Measurements from ENCODE around the gene ANO7.

ANO7 gene

DNA sequence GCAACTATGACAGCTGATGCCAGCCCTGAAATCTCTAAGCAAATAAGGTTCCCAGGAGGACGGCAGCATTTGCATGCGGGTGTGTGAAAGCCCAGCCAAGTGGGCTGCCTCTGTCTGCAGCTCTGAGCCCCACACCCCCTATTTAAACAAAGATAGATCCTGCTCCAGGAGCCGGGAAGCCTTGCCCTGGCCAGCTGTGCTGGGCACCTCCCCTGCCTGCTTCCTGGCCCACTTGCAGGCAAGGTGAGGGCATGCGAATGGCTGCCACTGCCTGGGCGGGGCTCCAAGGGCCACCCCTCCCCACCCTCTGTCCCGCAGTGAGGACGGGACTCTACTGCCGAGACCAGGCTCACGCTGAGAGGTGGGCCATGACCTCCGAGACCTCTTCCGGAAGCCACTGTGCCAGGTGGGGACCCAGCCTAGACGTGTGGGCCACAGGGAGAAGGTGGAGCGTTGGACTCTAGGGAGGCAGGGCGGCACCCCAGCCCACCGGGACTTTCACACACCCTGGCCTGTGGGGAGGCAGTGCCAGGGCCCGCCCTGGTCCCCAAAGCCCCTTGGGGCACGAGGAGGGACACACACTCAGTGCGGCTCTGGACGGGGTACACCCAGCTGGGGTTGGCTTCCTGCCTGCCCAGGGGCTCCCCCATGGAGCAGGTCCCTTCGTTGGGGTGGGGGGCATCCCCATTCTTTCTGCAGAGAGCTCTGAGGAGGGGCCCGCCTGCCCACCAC, at the start of gene ANO7:
TSS of gene ANO7 (plus strand) at position 317 of the 732 bp plus-strand sequence. CDS start 1,387 bp downstream, outside the sequence.
- no peak for DNase-seq
- no peaks in the 10 kb centered on the region for H3K27me3 ChIP-seq (replicated peaks)
- no peaks in the 10 kb centered on the region for H3K36me3 ChIP-seq (replicated peaks)
- H3K4me3 ChIP-seq (ENCODE audit: low read depth, low read length), result no peak within 1 kb of the TSS
- TF ChIP-seq, protein P1, sequence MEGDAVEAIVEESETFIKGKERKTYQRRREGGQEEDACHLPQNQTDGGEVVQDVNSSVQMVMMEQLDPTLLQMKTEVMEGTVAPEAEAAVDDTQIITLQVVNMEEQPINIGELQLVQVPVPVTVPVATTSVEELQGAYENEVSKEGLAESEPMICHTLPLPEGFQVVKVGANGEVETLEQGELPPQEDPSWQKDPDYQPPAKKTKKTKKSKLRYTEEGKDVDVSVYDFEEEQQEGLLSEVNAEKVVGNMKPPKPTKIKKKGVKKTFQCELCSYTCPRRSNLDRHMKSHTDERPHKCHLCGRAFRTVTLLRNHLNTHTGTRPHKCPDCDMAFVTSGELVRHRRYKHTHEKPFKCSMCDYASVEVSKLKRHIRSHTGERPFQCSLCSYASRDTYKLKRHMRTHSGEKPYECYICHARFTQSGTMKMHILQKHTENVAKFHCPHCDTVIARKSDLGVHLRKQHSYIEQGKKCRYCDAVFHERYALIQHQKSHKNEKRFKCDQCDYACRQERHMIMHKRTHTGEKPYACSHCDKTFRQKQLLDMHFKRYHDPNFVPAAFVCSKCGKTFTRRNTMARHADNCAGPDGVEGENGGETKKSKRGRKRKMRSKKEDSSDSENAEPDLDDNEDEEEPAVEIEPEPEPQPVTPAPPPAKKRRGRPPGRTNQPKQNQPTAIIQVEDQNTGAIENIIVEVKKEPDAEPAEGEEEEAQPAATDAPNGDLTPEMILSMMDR (IDR thresholded peaks at IDR 0.05; ENCODE audit: low read depth, low read length, missing control alignments), result no peak
- in situ Hi-C loops (cut with HindIII; ENCODE audit: low pct_ligation_motif_present, low sequenced_read_pairs), result no loop called here
- no peak within 1 kb of the TSS for H3K27ac ChIP-seq

DNA sequence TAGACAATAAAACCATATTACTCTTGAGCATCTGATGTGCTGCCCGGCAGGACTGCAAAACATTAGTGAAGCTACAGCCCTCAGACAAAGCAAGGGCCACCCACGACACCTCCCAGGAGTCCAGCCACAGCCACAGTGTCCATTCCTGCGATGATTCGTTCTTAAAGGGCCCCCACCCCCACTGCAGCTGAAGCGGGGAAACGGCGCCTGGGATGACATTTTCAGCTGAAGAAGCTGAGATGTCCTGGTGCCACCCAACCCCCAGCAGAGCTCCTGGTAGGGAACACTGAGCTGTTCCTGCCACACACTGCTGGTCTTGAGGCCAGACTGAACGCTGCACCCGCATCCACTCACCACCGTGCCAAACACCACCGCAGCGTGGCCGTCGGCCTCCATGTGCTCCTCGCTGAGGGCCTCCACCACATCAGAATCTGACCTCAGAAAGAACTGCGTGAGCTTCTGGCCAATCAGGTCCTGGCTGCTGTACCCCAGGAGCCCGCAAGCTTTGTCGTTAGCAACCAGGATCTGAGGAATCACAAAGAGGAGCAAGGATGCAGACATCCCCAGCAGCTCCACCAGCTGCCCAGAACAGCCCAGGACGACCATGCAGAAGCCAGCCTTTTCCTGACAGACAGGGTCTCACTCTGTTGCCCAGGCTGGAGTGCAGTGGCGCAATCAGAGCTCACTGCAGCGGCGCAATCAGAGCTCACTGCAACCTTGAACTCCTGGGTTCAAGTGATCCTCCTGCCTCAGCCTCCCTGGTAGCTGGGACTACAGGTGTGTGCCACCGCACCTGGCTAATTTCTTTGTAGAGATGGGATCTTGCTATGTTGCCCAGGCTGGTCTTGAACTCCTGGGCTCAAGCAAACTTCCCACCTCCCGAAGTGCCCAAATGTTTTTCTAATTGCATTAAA, 48.7 kb upstream of the ANO7 start:
- TF ChIP-seq, protein P1 (IDR thresholded peaks at IDR 0.05; ENCODE audit: low read depth, low read length, missing control alignments), result no peak
- Histone ChIP-seq H3K36me3 (replicated peaks) (no peaks in the 10 kb centered on the region), H3K4me3 (ENCODE audit: low read depth, low read length) (no peak overlapping the region), H3K27ac (no peak overlapping the region), H3K27me3 (replicated peaks) (no peaks in the 10 kb centered on the region)
- DNase-seq, result no peak
- in situ Hi-C loops (cut with HindIII; ENCODE audit: low pct_ligation_motif_present, low sequenced_read_pairs), result no loop called here

DNA sequence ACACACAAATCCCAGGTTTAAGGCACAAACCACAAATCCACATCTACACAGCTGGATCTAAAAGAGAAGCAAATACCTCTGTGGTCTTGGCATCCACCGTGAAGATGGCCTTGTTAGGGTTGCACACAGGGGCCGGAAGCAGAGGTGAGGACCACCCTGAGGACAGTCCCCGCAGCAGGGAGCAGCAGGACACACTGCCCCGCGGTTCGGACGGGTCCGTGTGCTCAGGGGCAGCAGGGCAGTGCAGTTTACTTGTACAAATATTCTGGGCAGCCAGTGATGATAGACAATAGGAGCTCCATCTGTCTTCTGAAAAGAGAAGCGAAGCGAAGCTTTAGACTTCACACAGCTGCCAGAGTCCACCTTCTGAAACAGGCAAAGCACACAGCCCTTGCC, 48.0 kb upstream of the ANO7 start:
- no peak overlapping the region for H3K27ac ChIP-seq
- DNase-seq, result no peak
- no peaks in the 10 kb centered on the region for H3K36me3 ChIP-seq (replicated peaks)
- no peaks in the 10 kb centered on the region for H3K27me3 ChIP-seq (replicated peaks)
- H3K4me3 ChIP-seq (ENCODE audit: low read depth, low read length), result no peak overlapping the region
- in situ Hi-C loops (cut with HindIII; ENCODE audit: low pct_ligation_motif_present, low sequenced_read_pairs), result no loop called here
- TF ChIP-seq, protein P1 (IDR thresholded peaks at IDR 0.05; ENCODE audit: low read depth, low read length, missing control alignments), result no peak

- TF ChIP-seq, protein P1 (IDR thresholded peaks at IDR 0.05; ENCODE audit: low read depth, low read length, missing control alignments), result no peak
- DNase-seq, result no peak
- in situ Hi-C loops (cut with HindIII; ENCODE audit: low pct_ligation_motif_present, low sequenced_read_pairs), result no loop called here
- no peak overlapping the region for H3K27ac ChIP-seq
- no peaks in the 10 kb centered on the region for H3K36me3 ChIP-seq (replicated peaks)
- no peaks in the 10 kb centered on the region for H3K27me3 ChIP-seq (replicated peaks)
- H3K4me3 ChIP-seq (ENCODE audit: low read depth, low read length), result no peak overlapping the region
Measured at GRCh38 chr2:241141214-241141770, 47.2 kb upstream of the ANO7 start.

DNA sequence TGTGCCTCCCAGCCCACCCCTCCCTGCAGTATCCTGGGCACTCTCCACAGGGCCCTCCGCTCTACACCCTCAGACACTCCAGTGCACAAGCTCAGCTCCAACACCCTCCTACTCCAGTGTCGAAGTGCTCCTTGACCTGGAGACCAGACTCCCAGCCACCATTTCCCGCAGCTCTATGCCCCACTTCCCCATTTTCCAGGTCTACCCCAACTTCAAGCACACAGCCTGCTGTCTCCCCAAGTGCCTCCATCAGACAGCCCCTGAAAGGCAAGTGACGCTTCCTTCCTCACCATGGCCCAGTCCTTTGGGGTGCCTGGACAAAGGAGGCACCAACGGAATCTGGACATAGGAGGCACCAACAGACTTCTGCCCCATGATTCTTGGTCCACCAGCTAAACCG, 46.4 kb upstream of the ANO7 start:
- DNase-seq, result no peak
- Histone ChIP-seq H3K27me3 (replicated peaks) (no peaks in the 10 kb centered on the region), H3K27ac (no peak overlapping the region), H3K36me3 (replicated peaks) (no peaks in the 10 kb centered on the region), H3K4me3 (ENCODE audit: low read depth, low read length) (no peak overlapping the region)
- in situ Hi-C loops (cut with HindIII; ENCODE audit: low pct_ligation_motif_present, low sequenced_read_pairs), result no loop called here
- TF ChIP-seq, protein P1 (IDR thresholded peaks at IDR 0.05; ENCODE audit: low read depth, low read length, missing control alignments), result no peak

Measured in brain microvascular endothelial cell (primary cell).